Effector memory CD8-positive, alpha-beta T cell (primary cell): ENCODE data around the gene CES1.
"Not testable (repeated sequence)": the region's sequence is repeated elsewhere in the genome, so short reads cannot be mapped to it uniquely, and the experiment has no call there.

ENCODE experiments used
- ATAC-seq: fragments of 150-1000 bp; cut with Tn5 transposase; replicated peaks from 2 replicates; pipeline ENCODE4 v1.10.0; 2021; ENCODE audit warnings: mild to moderate bottlenecking, moderate library complexity
- DNase-seq, 3 experiments: peaks; one replicate each; pipeline ENCODE4 v3.0.0; 2021
- H3K27ac Mint-ChIP-seq, 2 donors: one replicate each; pipeline ENCODE4 v1.8.0; 2022; ENCODE audit warnings: mild to moderate bottlenecking in 2 of 2, mixed read lengths in 2 of 2, moderate library complexity in 2 of 2
- H3K27me3 Mint-ChIP-seq, 2 donors: one replicate each; pipeline ENCODE4 v1.8.0; 2022; ENCODE audit warnings: mixed read lengths in 2 of 2
- H3K36me3 Mint-ChIP-seq: one replicate; pipeline ENCODE4 v1.8.0; 2022; ENCODE audit warnings: mild to moderate bottlenecking, moderate library complexity, mixed read lengths; ENCODE audit not compliant: insufficient read depth
- H3K4me1 Mint-ChIP-seq, 2 donors: one replicate each; pipeline ENCODE4 v1.8.0; 2022; ENCODE audit warnings: low read depth in 2 of 2, mixed read lengths in 2 of 2
- H3K4me3 Mint-ChIP-seq, 2 donors: one replicate each; pipeline ENCODE4 v1.8.0; 2022; ENCODE audit warnings: mild to moderate bottlenecking in 2 of 2, mixed read lengths in 2 of 2, moderate library complexity in 2 of 2
- H3K9me3 Mint-ChIP-seq, 2 donors: one replicate each; pipeline ENCODE4 v1.8.0; 2022; ENCODE audit warnings: mixed read lengths in 2 of 2

Gene CES1

GRCh38 chr16:55846598-55847346 lies 13.9 kb upstream of the CES1 start:
- Mint-ChIP-seq H3K36me3 (no peaks in the 10 kb centered on the region), H3K27ac (no peak overlapping the region), H3K4me3 (no peak overlapping the region), H3K4me1 (no peaks in the 10 kb centered on the region), H3K9me3 (no peaks in the 10 kb centered on the region), H3K27me3 (peaks cover 39 to 58% of the 10 kb centered on the region in 2 donors)
- no peak for ATAC-seq
- no peak for DNase-seq

- DNase-seq (no peak), ATAC-seq (no peak)
- Mint-ChIP-seq H3K9me3 (no peaks in the 10 kb centered on the region), H3K27ac (no peak overlapping the region), H3K36me3 (no peaks in the 10 kb centered on the region), H3K4me1 (peaks cover 6 to 7% of the 10 kb centered on the region in 2 donors), H3K27me3 (peaks cover 15 to 30% of the 10 kb centered on the region in 2 donors), H3K4me3 (no peak overlapping the region)
These were observed 10.2 kb upstream of the CES1 start for GRCh38 chr16:55843105-55843395.

GRCh38 chr16:55842369-55843104 lies 9.6 kb upstream of the CES1 start:
- Mint-ChIP-seq H3K9me3 (no peaks in the 10 kb centered on the region), H3K36me3 (no peaks in the 10 kb centered on the region), H3K27ac (no peak overlapping the region), H3K4me3 (no peak overlapping the region), H3K27me3 (peaks cover 15 to 30% of the 10 kb centered on the region in 2 donors), H3K4me1 (peaks cover 6 to 7% of the 10 kb centered on the region in 2 donors)
- peak; percentile 51 for ATAC-seq
- peak; percentile 25 to 35 (median 29) for DNase-seq

- H3K4me3 Mint-ChIP-seq = no peak overlapping the region
- no peaks in the 10 kb centered on the region for H3K9me3 Mint-ChIP-seq
- H3K4me1 Mint-ChIP-seq = peaks cover 6 to 7% of the 10 kb centered on the region in 2 donors
- ATAC-seq (no peak), DNase-seq (no peak)
- no peaks in the 10 kb centered on the region for H3K36me3 Mint-ChIP-seq
- no peak overlapping the region for H3K27ac Mint-ChIP-seq
- H3K27me3 Mint-ChIP-seq = peaks cover 11 to 13% of the 10 kb centered on the region in 2 donors
These were observed 6.2 kb upstream of the CES1 start for GRCh38 chr16:55839115-55839514.

GRCh38 chr16:55836158-55836611 lies 3.3 kb upstream of the CES1 start:
- Mint-ChIP-seq H3K27ac (no peak overlapping the region), H3K9me3 (no peaks in the 10 kb centered on the region), H3K4me1 (peaks cover 6 to 9% of the 10 kb centered on the region in 2 donors)

GRCh38 chr16:55835581-55835980 lies 2.7 kb upstream of the CES1 start:
- DNase-seq = no peak

More at GRCh38 chr16:55836158-55836611, 3.3 kb upstream of the CES1 start:
- no peak overlapping the region for H3K4me3 Mint-ChIP-seq
- H3K36me3 Mint-ChIP-seq = no peaks in the 10 kb centered on the region
- DNase-seq (no peak), ATAC-seq (no peak)
- H3K27me3 Mint-ChIP-seq = peaks cover 25 to 29% of the 10 kb centered on the region in 2 donors

GRCh38 chr16:55835173-55835572 lies 2.3 kb upstream of the CES1 start:
- not testable (repeated sequence) for ATAC-seq, H3K4me3 Mint-ChIP-seq, H3K9me3 Mint-ChIP-seq, H3K36me3 Mint-ChIP-seq, DNase-seq, H3K27ac Mint-ChIP-seq, H3K4me1 Mint-ChIP-seq
- peaks cover 33 to 37% of the 10 kb centered on the region in 2 donors for H3K27me3 Mint-ChIP-seq

More at GRCh38 chr16:55835581-55835980, 2.7 kb upstream of the CES1 start:
- Mint-ChIP-seq H3K4me1 (peaks cover 6 to 7% of the 10 kb centered on the region in 2 donors), H3K9me3 (no peaks in the 10 kb centered on the region), H3K27ac (no peak overlapping the region), H3K4me3 (no peak overlapping the region), H3K36me3 (no peaks in the 10 kb centered on the region), H3K27me3 (peaks cover 29 to 35% of the 10 kb centered on the region in 2 donors)
- ATAC-seq = no peak

- no peak overlapping the region for H3K4me3 Mint-ChIP-seq
- H3K27me3 Mint-ChIP-seq = peaks cover 41 to 42% of the 10 kb centered on the region in 2 donors
- no peak for DNase-seq
- no peaks in the 10 kb centered on the region for H3K36me3 Mint-ChIP-seq
- no peaks in the 10 kb centered on the region for H3K9me3 Mint-ChIP-seq
- H3K27ac Mint-ChIP-seq = no peak overlapping the region
- no peak for ATAC-seq
- peaks cover 0 to 1% of the 10 kb centered on the region in 2 donors for H3K4me1 Mint-ChIP-seq
These were observed 1.2 kb upstream of the CES1 start for GRCh38 chr16:55834049-55834448.

GRCh38 chr16:55832425-55832772 lies 497 bp downstream of the CES1 start:
- DNase-seq (no peak), ATAC-seq (no peak)
- peaks cover 0 to 1% of the 10 kb centered on the region in 2 donors for H3K4me1 Mint-ChIP-seq
- no peak overlapping the region for H3K27ac Mint-ChIP-seq
- no peak overlapping the region for H3K4me3 Mint-ChIP-seq
- H3K36me3 Mint-ChIP-seq = no peaks in the 10 kb centered on the region
- peaks cover 52 to 54% of the 10 kb centered on the region in 2 donors for H3K27me3 Mint-ChIP-seq
- H3K9me3 Mint-ChIP-seq = no peaks in the 10 kb centered on the region

- no peak for ATAC-seq
- no peak overlapping the region for H3K4me3 Mint-ChIP-seq
- H3K36me3 Mint-ChIP-seq = no peaks in the 10 kb centered on the region
- no peaks in the 10 kb centered on the region for H3K9me3 Mint-ChIP-seq
- no peak overlapping the region for H3K27ac Mint-ChIP-seq
- peaks cover 56 to 65% of the 10 kb centered on the region in 2 donors for H3K27me3 Mint-ChIP-seq
- DNase-seq = no peak
- peaks cover 0 to 1% of the 10 kb centered on the region in 2 donors for H3K4me1 Mint-ChIP-seq
These were observed 2.1 kb downstream of the CES1 start for GRCh38 chr16:55830658-55831294.

GRCh38 chr16:55829232-55829631 lies 3.7 kb downstream of the CES1 start:
- H3K27ac Mint-ChIP-seq, H3K4me3 Mint-ChIP-seq, DNase-seq, H3K9me3 Mint-ChIP-seq, H3K4me1 Mint-ChIP-seq, ATAC-seq, H3K36me3 Mint-ChIP-seq: not testable (repeated sequence)
- peaks cover 63 to 75% of the 10 kb centered on the region in 2 donors for H3K27me3 Mint-ChIP-seq

GRCh38 chr16:55828680-55829079 lies 4.2 kb downstream of the CES1 start:
- Mint-ChIP-seq H3K9me3 (no peaks in the 10 kb centered on the region), H3K4me3 (no peak overlapping the region), H3K27ac (no peak overlapping the region), H3K4me1 (peaks cover 0 to 1% of the 10 kb centered on the region in 2 donors), H3K27me3 (peaks cover 58 to 70% of the 10 kb centered on the region in 2 donors), H3K36me3 (no peaks in the 10 kb centered on the region)
- ATAC-seq (no peak), DNase-seq (no peak)

GRCh38 chr16:55825115-55825728 lies 7.7 kb downstream of the CES1 start:
- DNase-seq = no peak
- no peak overlapping the region for H3K27ac Mint-ChIP-seq
- ATAC-seq = no peak
- no peak overlapping the region for H3K4me3 Mint-ChIP-seq
- H3K27me3 Mint-ChIP-seq = peaks cover 49 to 77% of the 10 kb centered on the region in 2 donors
- H3K36me3 Mint-ChIP-seq = peaks cover 4% of the 10 kb centered on the region
- no peaks in the 10 kb centered on the region for H3K9me3 Mint-ChIP-seq
- no peaks in the 10 kb centered on the region for H3K4me1 Mint-ChIP-seq
